NCI-H146 treated with DMSO at 0.1 percent for 48 hours (cell line): ENCODE results near the gene LCE7A.

Experiments
- DNase-seq: peaks from one replicate; lab custom pipeline; 2025; ENCODE audit not compliant: unreplicated experiment; lab: John Stamatoyannopoulos, UW

The LCE7A gene

GRCh38 chr1:152879559-152880198 is 19.9 kb downstream of the LCE7A start:
- no peak for DNase-seq

DNA sequence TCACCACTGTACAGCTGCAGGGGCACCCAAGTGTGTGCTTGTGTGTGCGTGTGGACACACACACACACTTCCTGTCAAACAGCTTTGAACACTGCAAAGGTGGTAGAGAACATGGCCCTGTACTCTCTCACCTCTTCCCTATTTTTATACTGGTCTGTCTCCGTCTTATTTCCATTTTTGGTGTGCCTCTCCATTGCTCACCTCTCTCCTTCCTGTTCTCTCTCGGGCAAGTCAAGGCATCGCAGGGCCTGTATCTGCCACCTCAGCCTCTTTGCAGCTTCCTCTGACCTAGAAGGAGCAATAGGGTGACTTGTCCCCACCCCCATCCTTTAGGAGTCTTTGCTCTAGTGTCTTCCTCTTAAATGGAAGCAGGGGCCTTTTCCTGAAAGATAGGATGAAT is 20.5 kb downstream of the LCE7A start:
- no peak for DNase-seq

DNA sequence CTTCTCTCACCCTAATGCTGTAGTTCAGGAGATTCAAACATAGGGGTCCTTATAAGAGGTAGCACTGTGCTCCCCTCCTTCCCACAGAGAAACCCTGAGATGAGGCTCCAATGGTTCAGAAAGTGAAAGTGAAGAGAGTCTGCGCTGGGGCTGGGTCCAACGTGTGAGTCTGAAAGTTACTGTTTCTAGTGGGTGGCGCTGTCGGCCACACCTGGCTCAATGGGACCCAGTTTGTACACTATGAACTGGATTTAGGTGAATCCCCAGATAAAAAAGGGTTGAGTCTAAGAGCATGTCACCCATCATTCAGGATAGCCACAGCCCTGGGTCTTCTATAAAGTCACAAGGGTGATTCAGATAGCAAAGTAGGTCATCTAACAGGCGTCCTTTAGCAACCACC is 21.1 kb downstream of the LCE7A start:
- DNase-seq = no peak

- DNase-seq = no peak
Measured at GRCh38 chr1:152884085-152884484, 24.3 kb downstream of the LCE7A start.

DNA sequence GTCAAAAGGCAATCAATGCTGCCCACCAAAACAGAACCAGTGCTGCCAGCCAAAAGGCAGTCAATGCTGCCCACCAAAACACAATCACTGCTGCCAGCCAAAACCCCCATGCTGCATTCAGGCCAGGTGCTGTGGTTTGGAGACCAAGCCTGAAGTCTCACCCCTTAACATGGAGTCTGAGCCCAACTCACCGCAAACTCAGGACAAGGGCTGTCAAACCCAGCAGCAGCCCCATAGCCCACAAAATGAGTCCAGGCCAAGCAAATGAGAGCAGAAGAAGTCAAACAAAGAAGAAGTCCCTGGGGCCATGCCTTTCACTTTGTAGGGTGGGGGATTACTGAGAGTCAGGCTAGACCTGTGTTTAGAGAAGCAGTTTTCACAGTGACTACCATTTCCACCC is 24.7 kb downstream of the LCE7A start:
- DNase-seq = no peak

GRCh38 chr1:152884966-152885624 is 25.3 kb downstream of the LCE7A start:
- DNase-seq = no peak

DNA sequence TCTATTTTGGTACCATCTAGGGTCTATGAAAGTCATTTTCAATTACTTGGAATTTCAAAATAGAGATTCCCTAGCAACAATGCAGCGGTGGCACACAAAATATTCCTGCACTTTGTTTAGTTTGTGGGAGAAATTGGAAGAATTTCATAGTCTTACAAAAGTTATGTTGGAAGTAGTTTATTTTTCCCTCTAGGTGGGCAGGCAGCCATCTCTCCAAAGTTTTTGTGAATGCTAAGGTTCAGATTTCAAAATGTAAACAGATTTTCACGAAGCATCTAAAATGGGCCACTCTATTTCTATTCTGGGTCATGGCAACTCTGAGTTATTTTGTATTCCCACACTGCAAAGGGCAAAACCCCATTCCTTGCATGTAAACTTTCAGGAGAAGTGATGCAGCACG is 26.3 kb downstream of the LCE7A start:
- no peak for DNase-seq

DNA sequence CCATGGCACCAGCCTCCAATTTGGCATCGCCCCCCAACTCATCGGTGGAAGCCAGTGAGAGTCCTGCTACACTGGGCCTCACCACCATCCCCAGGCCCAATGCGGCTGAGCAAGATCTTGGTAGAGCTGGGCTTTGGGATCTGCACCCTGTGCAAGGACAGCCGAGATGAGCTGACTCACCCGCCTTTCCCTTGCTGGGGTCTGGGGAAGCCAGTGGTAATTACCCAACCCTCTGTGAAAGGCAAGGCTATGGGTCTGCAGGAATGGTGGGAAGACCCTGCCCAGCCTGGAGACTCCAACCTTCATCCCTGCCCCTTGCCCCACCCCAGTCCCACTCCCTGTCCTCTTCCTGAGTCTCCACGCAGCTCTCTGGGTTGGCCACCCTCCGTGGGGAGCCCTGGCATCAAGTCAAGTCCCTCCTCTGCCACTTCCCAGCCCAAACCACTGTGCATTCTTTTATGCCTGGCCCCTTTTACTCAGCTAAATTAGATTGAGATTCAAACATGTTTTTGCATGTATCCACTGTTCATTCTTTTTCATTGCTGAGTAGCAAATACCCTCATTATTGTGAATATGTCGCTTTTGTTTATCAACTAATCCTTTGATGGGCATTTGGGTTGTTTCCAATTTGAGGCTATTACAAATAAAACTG is 27.1 kb downstream of the LCE7A start:
- DNase-seq = no peak

DNA sequence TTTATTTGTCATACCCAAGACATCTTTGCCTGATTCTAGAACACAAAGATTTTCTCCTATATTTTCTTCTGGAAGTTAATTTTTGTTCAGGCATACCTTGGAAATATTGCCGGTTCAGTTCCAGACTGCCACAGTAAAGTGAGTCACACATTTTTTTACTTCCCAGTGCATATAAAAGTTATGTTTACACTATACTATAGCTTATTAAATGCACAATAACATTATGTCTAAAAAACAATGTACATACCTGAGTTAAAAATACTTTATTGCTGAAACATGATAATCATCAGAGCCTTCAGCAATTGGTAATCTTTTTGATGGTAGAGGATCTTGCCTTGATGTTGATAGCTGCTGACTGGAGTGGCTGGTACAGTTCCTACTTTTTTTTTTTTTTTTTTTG is 28.3 kb downstream of the LCE7A start:
- no peak for DNase-seq

GRCh38 chr1:152899027-152899426 is 39.2 kb downstream of the LCE7A start:
- DNase-seq = no peak

DNA sequence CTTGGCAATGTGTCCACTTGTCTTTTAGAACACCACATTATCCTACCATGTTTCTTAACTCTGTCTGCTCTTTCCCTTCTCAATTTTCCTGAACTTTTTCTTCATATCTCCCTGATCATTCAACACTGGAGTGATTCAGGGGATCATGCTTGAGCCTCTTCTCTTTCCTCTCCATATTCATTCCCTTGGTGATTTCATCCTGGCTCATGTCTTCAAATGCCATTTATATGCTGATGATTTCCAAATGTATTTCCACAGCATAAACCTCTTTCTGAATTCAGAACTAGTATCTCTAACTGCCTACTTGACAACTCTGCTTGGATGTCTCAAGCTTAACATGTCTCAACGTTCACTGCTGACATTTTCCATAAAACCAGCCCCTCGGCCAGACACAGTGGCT is 40.1 kb downstream of the LCE7A start:
- DNase-seq = no peak

GRCh38 chr1:152901631-152902030 is 41.8 kb downstream of the LCE7A start:
- no peak for DNase-seq

DNA sequence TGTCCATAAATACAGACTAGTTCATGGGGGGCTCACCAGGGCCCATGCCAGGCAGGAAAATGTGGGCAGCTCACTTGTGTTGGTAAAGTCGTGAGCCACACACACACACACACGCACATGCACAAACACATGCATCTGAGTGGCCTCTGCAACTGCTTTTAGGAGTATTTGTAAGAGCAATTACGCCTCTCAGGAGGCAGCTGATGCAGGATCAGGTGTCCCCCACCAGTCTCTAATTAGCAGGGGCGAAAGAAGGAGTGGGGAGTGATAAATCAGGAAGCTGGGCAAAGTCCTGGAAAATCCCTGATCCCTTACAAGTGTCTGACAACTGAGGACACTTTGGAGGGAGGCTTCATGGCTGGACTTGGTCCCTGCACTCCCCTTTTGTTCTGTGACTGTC is 42.8 kb downstream of the LCE7A start:
- no peak for DNase-seq

GRCh38 chr1:152904688-152905440 is 45.1 kb downstream of the LCE7A start:
- DNase-seq = no peak

DNA sequence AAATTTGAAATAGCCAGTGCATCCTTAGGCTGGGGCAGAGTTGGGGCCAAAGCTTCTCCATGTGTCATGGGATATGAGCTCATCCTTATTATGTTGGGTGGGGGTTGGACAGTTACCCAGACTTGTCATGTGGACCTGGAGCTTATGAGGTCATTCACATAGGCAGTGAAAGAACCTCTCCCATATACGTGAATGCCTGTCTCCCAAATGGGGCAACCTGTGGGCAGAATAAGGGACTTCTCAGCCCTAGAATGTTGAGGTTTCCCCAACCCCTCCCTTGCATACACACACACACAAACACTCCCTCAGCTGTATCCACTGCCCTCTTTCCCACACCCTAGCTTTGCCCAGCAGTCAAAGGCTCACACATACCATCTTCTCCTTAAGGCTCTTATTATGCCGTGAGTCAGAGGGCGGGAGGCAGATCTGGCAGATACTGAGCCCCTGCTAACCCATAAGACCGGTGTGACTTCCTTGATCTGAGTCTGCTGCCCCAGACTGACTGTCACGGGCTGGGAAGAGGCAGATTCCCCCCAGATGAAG is 46.3 kb downstream of the LCE7A start:
- DNase-seq = no peak

DNA sequence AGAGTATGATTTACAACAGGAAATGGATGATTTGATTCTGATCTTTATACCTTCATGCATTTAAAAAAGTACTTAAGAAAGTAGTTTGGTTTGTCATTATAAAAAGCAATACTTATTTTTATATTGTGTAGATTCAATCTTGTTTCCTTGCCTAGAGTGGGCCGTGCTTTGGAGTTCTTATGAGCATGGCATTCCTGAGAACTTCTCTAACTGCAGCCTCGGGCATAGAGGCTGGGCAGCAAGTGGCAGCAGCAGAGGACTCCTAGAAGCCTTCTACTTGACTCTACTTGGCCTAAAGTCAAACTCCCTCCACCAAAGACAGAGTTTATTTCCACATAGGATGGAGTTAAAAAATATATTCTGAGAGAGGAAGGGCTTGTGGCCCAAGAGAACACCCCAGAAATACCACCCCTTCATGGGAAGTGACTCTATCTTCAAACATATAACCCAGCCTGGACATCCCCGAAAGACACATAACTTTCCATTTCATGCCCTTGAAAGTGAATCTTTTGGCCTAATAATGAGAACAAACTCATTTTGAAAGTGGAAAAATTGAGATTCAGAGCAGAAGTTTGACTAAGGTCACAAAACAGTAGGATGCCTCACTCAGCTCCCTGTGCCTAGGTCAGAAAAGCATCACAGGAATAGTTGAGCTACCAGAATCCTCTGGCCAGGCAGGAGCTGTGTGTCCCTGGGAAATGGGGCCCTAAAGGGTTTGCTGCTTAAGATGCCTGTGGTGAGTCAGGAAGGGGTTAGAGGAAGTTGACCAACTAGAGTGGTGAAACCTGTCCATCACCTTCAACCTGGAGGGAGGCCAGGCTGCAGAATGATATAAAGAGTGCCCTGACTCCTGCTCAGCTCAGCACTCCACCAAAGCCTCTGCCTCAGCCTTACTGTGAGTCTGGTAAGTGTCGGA is 48.1 kb downstream of the LCE7A start, which contains the start of gene IVL:
Gene IVL, plus strand, starts transcription at position 861 of the 916 bp plus-strand sequence. CDS start 1,252 bp downstream, outside the sequence.
- DNase-seq = no peak

GRCh38 chr1:152909206-152909605 is 49.4 kb downstream of the LCE7A start:
- DNase-seq = no peak
